Loucy (cell line): ENCODE results near the gene PDXP.

Experiments used
- H2AFZ ChIP-seq: fragments of 200-600 bp; sonication (generic); 2 replicates; pipeline ENCODE4 v1.6.0; 2016; ENCODE audit warnings: antibody characterized with exemption, mild to moderate bottlenecking, low read length, moderate library complexity
- H3F3A ChIP-seq: fragments of 200-600 bp; 2 replicates; pipeline ENCODE4 v1.6.0; 2016; ENCODE audit warnings: antibody characterized with exemption, low read depth, mild to moderate bottlenecking
- H3K27me3 ChIP-seq: fragments of 200-600 bp; sonication (generic); 2 replicates; pipeline ENCODE4 v1.6.1; 2014; ENCODE audit warnings: low read length, mild to moderate bottlenecking; ENCODE audit not compliant: insufficient read depth, poor library complexity, severe bottlenecking
- H3K36me3 ChIP-seq: fragments of 200-600 bp; sonication (generic); 2 replicates; pipeline ENCODE4 v1.6.1; 2016; ENCODE audit warnings: low read length; ENCODE audit not compliant: insufficient read depth
- H3K4me1 ChIP-seq: fragments of 200-600 bp; sonication (generic); 2 replicates; pipeline ENCODE4 v1.5.1; 2014; ENCODE audit warnings: low read length, mild to moderate bottlenecking; ENCODE audit not compliant: insufficient read depth, poor library complexity, severe bottlenecking
- H3K4me2 ChIP-seq: fragments of 200-600 bp; sonication (generic); 2 replicates; pipeline ENCODE4 v1.6.0; 2014; ENCODE audit warnings: antibody characterized with exemption, low read length, low read depth, mild to moderate bottlenecking; ENCODE audit not compliant: poor library complexity, severe bottlenecking
- H3K4me3 ChIP-seq: fragments of 200-600 bp; sonication (generic); 2 replicates; pipeline ENCODE4 v1.5.1; 2014; ENCODE audit warnings: low read length, mild to moderate bottlenecking, mixed read lengths; ENCODE audit not compliant: poor library complexity, severe bottlenecking
- H3K79me2 ChIP-seq: fragments of 200-600 bp; sonication (generic); 2 replicates; pipeline ENCODE4 v1.6.1; 2014; ENCODE audit warnings: low read length; ENCODE audit not compliant: insufficient read depth
- H3K9ac ChIP-seq: fragments of 200-600 bp; sonication (generic); 2 replicates; pipeline ENCODE4 v1.6.0; 2014; ENCODE audit warnings: mild to moderate bottlenecking, low read depth, low read length, moderate library complexity; ENCODE audit not compliant: poor library complexity, severe bottlenecking
- H3K9me2 ChIP-seq: fragments of 200-600 bp; sonication (generic); replicated peaks from 2 replicates; pipeline ENCODE4 v1.6.1; 2016; ENCODE audit warnings: low read depth, low read length, mixed read lengths
- H3K9me3 ChIP-seq: fragments of 200-600 bp; sonication (generic); 2 replicates; pipeline ENCODE4 v1.6.1; 2014; ENCODE audit warnings: mild to moderate bottlenecking, antibody characterized with exemption, low read length, low read depth; ENCODE audit not compliant: insufficient read depth
- H4K20me1 ChIP-seq: fragments of 200-600 bp; sonication (generic); 2 replicates; pipeline ENCODE4 v1.6.0; 2014; ENCODE audit warnings: antibody characterized with exemption, low read length, mild to moderate bottlenecking; ENCODE audit not compliant: insufficient read depth, poor library complexity, severe bottlenecking
- EZH2phosphoT487 ChIP-seq: fragments of 200-600 bp; IDR thresholded peaks from 2 replicates; pipeline ENCODE4 v1.6.1; 2018; ENCODE audit warnings: antibody characterized with exemption, mild to moderate bottlenecking, moderate library complexity, borderline replicate concordance
- TF ChIP-seq, protein P1 (sequence below): fragments of 200-600 bp; sonication (generic); conservative IDR thresholded peaks from 2 replicates; pipeline ENCODE4 v1.5.1; 2014; ENCODE audit warnings: mild to moderate bottlenecking, antibody characterized with exemption, low read length

PDXP gene

DNA sequence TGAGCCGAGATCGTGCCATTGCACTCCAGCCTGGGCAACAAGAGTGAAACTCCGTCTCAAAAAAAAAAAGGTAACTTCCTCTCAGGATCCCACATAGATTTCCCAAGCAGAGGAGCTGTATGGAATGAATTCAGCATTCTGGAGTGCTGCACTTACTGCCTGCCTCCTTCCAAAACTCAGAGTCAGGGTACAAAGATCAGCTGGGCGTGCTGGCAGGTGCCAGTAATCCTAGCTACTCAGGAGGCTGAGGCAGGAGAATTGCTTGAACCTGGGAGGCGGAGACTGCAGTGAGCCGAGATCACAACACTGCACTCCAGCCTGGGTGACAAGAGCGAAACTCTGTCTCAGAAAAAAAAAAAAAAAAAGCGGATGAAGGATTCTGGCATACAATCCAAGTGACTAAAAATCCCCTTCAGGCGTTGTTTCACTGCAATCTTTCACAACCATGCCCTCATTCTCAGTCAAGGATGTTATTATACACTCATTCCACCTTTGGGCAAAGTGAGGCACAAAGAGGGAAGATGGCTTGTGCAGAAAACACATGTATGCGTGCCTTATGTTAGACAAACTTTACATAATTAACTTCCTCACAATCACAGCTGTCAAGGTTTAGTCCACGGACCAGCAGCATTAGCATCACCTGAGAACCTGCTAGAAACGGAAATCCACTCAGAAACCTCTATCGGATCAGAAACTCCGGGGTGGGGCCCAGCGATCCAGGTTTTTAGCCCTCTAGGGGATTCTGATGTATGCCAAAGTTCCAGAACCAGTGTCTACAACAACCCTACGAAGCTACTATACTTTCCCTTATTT, 26.5 kb downstream of the PDXP start:
- H3K9ac ChIP-seq = no peak overlapping the region

DNA sequence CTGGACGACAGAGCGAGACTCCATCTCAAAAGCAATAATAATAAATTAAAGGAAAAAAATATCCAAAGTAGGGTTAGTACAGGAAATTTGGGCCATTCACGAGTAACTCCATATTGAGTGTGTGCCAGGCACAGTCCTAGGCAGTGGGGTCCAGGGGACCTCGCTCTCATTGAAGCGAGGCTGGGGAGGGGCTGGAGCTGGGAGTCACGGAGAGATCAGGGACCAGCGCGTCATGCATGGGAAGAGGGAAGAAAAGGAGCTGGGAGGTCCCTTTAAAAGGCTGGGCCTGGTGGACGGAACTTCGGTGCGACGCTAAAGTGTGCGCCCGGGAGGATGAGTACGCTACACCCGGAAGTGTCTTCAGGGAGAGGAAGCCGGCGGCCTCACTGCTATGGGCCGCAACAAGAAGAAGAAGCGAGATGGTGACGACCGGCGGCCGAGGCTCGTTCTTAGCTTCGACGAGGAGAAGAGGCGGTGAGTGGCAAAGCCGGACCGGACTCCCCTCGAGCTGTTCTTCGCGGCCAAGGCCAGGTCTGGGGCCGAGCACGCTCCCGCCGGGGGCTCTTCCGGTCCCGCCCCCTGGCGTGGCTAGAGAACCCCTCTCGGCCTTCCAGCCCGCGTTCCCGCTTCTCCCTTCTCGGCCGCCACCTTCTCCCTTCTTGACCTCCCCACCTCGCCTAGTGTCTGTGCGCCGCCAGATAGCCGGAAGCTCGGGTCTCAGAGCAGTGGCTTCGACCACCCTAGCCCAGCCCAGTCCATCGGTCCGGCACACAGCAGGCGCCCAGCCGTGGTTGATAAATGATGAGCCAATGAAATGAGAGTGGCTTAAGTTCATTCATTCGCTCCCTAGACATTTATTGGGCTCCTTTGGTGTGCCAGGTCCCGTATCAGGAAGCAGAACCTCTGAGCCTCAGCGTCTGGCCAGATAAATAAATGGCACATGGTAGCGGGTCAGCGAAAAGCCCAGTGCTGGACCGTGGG, 27.8 kb downstream of the PDXP start, which contains the start of gene NOL12:
Gene NOL12 (plus strand): TSS at position 342 of the 981 bp plus-strand sequence. CDS start 50 bp downstream, at position 392.
- no peaks in the 10 kb centered on the region for H3K27me3 ChIP-seq
- no peak for TF ChIP-seq EZH2phosphoT487
- TF ChIP-seq, protein P1, sequence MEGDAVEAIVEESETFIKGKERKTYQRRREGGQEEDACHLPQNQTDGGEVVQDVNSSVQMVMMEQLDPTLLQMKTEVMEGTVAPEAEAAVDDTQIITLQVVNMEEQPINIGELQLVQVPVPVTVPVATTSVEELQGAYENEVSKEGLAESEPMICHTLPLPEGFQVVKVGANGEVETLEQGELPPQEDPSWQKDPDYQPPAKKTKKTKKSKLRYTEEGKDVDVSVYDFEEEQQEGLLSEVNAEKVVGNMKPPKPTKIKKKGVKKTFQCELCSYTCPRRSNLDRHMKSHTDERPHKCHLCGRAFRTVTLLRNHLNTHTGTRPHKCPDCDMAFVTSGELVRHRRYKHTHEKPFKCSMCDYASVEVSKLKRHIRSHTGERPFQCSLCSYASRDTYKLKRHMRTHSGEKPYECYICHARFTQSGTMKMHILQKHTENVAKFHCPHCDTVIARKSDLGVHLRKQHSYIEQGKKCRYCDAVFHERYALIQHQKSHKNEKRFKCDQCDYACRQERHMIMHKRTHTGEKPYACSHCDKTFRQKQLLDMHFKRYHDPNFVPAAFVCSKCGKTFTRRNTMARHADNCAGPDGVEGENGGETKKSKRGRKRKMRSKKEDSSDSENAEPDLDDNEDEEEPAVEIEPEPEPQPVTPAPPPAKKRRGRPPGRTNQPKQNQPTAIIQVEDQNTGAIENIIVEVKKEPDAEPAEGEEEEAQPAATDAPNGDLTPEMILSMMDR = no peak
- H3K9me2 ChIP-seq = no peaks in the 10 kb centered on the region
- peaks cover 14% of the 10 kb centered on the region; the same call in 1 of the 2 replicates for H3K36me3 ChIP-seq
- H3K4me2 ChIP-seq = peak within 1 kb of the TSS; percentile 72
- H3K79me2 ChIP-seq = peaks cover 29% of the 10 kb centered on the region
- H3F3A ChIP-seq = no peaks in the 10 kb centered on the region
- no peaks in the 10 kb centered on the region for H3K9me3 ChIP-seq
- peaks cover 16% of the 10 kb centered on the region for H3K4me1 ChIP-seq
- no peaks in the 10 kb centered on the region for H4K20me1 ChIP-seq
- H3K9ac ChIP-seq = peak within 1 kb of the TSS; percentile 94
- peak within 1 kb of the TSS; percentile 94 for H3K4me3 ChIP-seq
- peak within 1 kb of the TSS; percentile 94 for H2AFZ ChIP-seq

More for the DNA sequence above, 26.5 kb downstream of the PDXP start:
- H3K27me3 ChIP-seq = no peaks in the 10 kb centered on the region
- H3K4me1 ChIP-seq = peaks cover 19% of the 10 kb centered on the region
- no peak overlapping the region for H2AFZ ChIP-seq
- H3F3A ChIP-seq = peaks cover 4% of the 10 kb centered on the region; the same call in 1 of the 2 replicates
- no peak for TF ChIP-seq EZH2phosphoT487
- TF ChIP-seq, protein P1 = no peak
- no peaks in the 10 kb centered on the region for H3K9me3 ChIP-seq
- H3K9me2 ChIP-seq = no peaks in the 10 kb centered on the region
- H3K4me3 ChIP-seq = no peak overlapping the region
- no peaks in the 10 kb centered on the region for H4K20me1 ChIP-seq
- H3K79me2 ChIP-seq = peaks cover 29% of the 10 kb centered on the region
- no peak overlapping the region for H3K4me2 ChIP-seq
- peaks cover 4% of the 10 kb centered on the region; the same call in 1 of the 2 replicates for H3K36me3 ChIP-seq

DNA sequence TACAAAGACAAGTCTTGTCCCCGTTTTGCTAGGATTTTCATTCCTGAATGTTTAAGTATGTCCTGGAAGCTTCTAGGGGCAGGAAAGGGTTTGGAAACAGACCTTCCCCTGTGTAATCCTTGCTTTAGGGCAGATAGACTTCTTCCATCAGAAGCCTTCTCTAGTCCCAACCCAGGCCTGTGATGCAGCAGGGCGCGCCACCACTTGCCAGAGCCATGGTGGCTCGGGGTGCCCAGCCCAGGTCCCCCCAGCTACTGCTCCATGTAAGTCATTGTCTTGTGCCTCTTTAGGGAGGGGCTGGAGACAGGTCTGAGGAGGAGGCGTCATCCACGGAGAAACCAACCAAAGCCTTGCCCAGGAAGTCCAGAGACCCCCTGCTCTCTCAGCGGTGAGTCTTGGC, 31.9 kb downstream of the PDXP start:
- H3K4me1 ChIP-seq = peaks cover 16% of the 10 kb centered on the region
- no peaks in the 10 kb centered on the region for H4K20me1 ChIP-seq
- H3K9ac ChIP-seq = no peak overlapping the region
- TF ChIP-seq, protein P1 = no peak
- TF ChIP-seq EZH2phosphoT487 = no peak
- H3K27me3 ChIP-seq = no peaks in the 10 kb centered on the region
- peaks cover 29% of the 10 kb centered on the region for H3K79me2 ChIP-seq
- no peak overlapping the region for H3K4me2 ChIP-seq
- H2AFZ ChIP-seq = no peak overlapping the region
- peaks cover 35% of the 10 kb centered on the region; the same call in 1 of the 2 replicates for H3K36me3 ChIP-seq
- no peaks in the 10 kb centered on the region for H3F3A ChIP-seq
- H3K9me3 ChIP-seq = no peaks in the 10 kb centered on the region
- no peak overlapping the region for H3K4me3 ChIP-seq
- H3K9me2 ChIP-seq = no peaks in the 10 kb centered on the region
